Endometrial microvascular endothelial cells (primary cell): ENCODE results near the gene VAC14. TPM values are rescaled to one million over a fixed set of nuclear protein-coding genes. Genes with fewer than 3 reads are reported as not detected.

Experiments used
- in situ Hi-C: cut with HindIII; loops from 2 replicates; pipeline ENCODE4 v1.10.0; 2017; ENCODE audit warnings: low sequenced_read_pairs, low pct_unique_long_range_greater_than_20kb; ENCODE audit errors: inconsistent ontology term
- total RNA-seq: library from RNA; depleted of rRNA; stranded (reverse); fragments of >200 nt; gene quantifications from one replicate; pipeline ENCODE4 v1.2.3, GENCODE V29; 2015; ENCODE audit errors: inconsistent ontology term

VAC14 gene
- total RNA-seq, 1 donor from 2014 or later, result 52.0 TPM

GRCh38 chr16:70689970-70690891 is 110.7 kb downstream of the VAC14 start:
- in situ Hi-C loops, result no loop called here

- in situ Hi-C loops, result no loop called here
These were observed 111.7 kb downstream of the VAC14 start for GRCh38 chr16:70689035-70689969.

GRCh38 chr16:70688246-70688742 is 112.7 kb downstream of the VAC14 start:
- in situ Hi-C loops, result no loop called here

- in situ Hi-C loops, result no loop called here
These were observed 113.2 kb downstream of the VAC14 start for GRCh38 chr16:70687671-70688245.

- in situ Hi-C loops, result no loop called here
These were observed 113.9 kb downstream of the VAC14 start for GRCh38 chr16:70687102-70687511.

GRCh38 chr16:70686376-70687101 is 114.4 kb downstream of the VAC14 start:
- in situ Hi-C loops, result no loop called here

GRCh38 chr16:70685938-70686375 is 115.0 kb downstream of the VAC14 start, which contains the start of gene MTSS2:
Gene MTSS2, minus strand, starts transcription at chr16:70686053. Its CDS starts 262 bp downstream, at chr16:70685791.
- in situ Hi-C loops, result no loop called here

- in situ Hi-C loops, result no loop called here
These were observed 115.7 kb downstream of the VAC14 start for GRCh38 chr16:70685061-70685937.

GRCh38 chr16:70684146-70685060 is 116.6 kb downstream of the VAC14 start:
- in situ Hi-C loops, result no loop called here

GRCh38 chr16:70683146-70683944 is 117.6 kb downstream of the VAC14 start:
- in situ Hi-C loops, result no loop called here

- in situ Hi-C loops, result no loop called here
These were observed 118.5 kb downstream of the VAC14 start for GRCh38 chr16:70682239-70683145.

- in situ Hi-C loops, result no loop called here
These were observed 119.3 kb downstream of the VAC14 start for GRCh38 chr16:70681382-70682238.

GRCh38 chr16:70680495-70681381 is 120.2 kb downstream of the VAC14 start:
- in situ Hi-C loops, result no loop called here
